Keratinocyte (primary cell): ENCODE measurements around the gene ENTHD1.

ENCODE experiments used
- EZH2 ChIP-seq: IDR thresholded peaks from one replicate; pipeline ENCODE4 v1.6.1; 2012; ENCODE audit warnings: inconsistent platforms, mild to moderate bottlenecking, low read length, moderate library complexity
- TF ChIP-seq, protein P1 (sequence below), 3 experiments: IDR thresholded peaks in 1 of 3; conservative IDR thresholded peaks in 1 of 3; optimal IDR thresholded peaks in 1 of 3; 2 replicates in 2 of 3; 3 replicates in 1 of 3; pipeline versions ENCODE3 to v1.5.1; 2011; ENCODE audit warnings: low read length in 3 of 3, mild to moderate bottlenecking in 3 of 3, moderate library complexity in 2 of 3, control low read depth in 1 of 3, inconsistent platforms in 1 of 3; ENCODE audit not compliant: insufficient read depth in 2 of 3; ENCODE audit errors: extremely low read depth in 1 of 3

DNA sequence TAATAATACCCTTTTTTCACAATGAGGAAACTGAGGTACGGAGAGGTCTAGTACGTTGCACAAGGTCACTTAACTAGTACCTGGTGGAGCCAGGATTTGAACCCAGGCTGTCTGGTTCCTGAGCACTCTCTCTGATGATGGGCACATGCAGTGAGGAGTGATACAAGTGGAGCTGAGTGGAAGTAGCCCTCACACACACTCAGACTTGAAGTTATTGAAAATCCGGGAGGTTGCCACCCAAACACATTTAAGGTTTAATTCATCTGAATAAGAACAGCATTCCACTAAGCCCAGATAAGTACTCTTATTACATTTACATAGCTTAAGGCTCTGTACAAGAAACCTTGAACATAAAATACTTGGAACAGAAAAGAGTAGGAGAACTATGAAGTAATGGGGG lies 12.1 kb upstream of the ENTHD1 start:
- TF ChIP-seq, protein P1, sequence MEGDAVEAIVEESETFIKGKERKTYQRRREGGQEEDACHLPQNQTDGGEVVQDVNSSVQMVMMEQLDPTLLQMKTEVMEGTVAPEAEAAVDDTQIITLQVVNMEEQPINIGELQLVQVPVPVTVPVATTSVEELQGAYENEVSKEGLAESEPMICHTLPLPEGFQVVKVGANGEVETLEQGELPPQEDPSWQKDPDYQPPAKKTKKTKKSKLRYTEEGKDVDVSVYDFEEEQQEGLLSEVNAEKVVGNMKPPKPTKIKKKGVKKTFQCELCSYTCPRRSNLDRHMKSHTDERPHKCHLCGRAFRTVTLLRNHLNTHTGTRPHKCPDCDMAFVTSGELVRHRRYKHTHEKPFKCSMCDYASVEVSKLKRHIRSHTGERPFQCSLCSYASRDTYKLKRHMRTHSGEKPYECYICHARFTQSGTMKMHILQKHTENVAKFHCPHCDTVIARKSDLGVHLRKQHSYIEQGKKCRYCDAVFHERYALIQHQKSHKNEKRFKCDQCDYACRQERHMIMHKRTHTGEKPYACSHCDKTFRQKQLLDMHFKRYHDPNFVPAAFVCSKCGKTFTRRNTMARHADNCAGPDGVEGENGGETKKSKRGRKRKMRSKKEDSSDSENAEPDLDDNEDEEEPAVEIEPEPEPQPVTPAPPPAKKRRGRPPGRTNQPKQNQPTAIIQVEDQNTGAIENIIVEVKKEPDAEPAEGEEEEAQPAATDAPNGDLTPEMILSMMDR (optimal IDR thresholded peaks at IDR 0.05 in 1 of 3, IDR thresholded peaks at IDR 0.05 in 1 of 3, conservative IDR thresholded peaks at IDR 0.05 in 1 of 3; ENCODE audit: extremely low read depth in 1 of 3, insufficient read depth in 2 of 3, low read length in 3 of 3): no peak
- no peak for TF ChIP-seq EZH2
